Aorta (tissue), 5 donors: Measurements from ENCODE around the gene JOSD1. TPM values are rescaled to one million over a fixed set of nuclear protein-coding genes. Genes with fewer than 3 reads are reported as not detected.

Source experiments
- ATAC-seq: fragments of 200-7000 bp; cut with Tn5 transposase; one replicate; pipeline ENCODE4 v1.9.1; 2022; ENCODE audit warnings: moderate library complexity; ENCODE audit not compliant: low FRiP score
- DNase-seq, 2 donors: peaks; one replicate each; pipeline ENCODE4 v3.0.0-alpha.2; 2020
- H3K27ac ChIP-seq, 2 donors: one replicate each; pipeline ENCODE4 v1.5.1; 2013; ENCODE audit warnings: low read length in 2 of 2, mild to moderate bottlenecking in 2 of 2, moderate library complexity in 2 of 2, control low read depth in 1 of 2, inconsistent platforms in 1 of 2, low read depth in 1 of 2
- H3K27me3 ChIP-seq, 2 donors: one replicate each; pipeline ENCODE4 v1.6.1; 2013; ENCODE audit warnings: control low read depth in 1 of 2, low read length in 1 of 2, mild to moderate bottlenecking in 1 of 2, moderate library complexity in 1 of 2; ENCODE audit not compliant: insufficient read depth in 2 of 2, control insufficient read depth in 1 of 2
- H3K36me3 ChIP-seq, 2 donors: one replicate each; pipeline ENCODE4 v1.6.1; 2013; ENCODE audit warnings: control low read depth in 1 of 2, low read length in 1 of 2, mild to moderate bottlenecking in 1 of 2; ENCODE audit not compliant: insufficient read depth in 2 of 2, control insufficient read depth in 1 of 2
- H3K4me1 ChIP-seq, 2 donors: one replicate each; pipeline ENCODE4 v1.6.1; 2013; ENCODE audit warnings: low read length in 2 of 2, control low read depth in 1 of 2, mild to moderate bottlenecking in 1 of 2, moderate library complexity in 1 of 2; ENCODE audit not compliant: insufficient read depth in 2 of 2, control insufficient read depth in 1 of 2
- H3K4me3 ChIP-seq, 2 donors: one replicate each; pipeline ENCODE4 v1.5.1; 2013; ENCODE audit warnings: low read length in 2 of 2, control low read depth in 1 of 2, mild to moderate bottlenecking in 1 of 2
- H3K9me3 ChIP-seq: one replicate; pipeline ENCODE4 v1.6.1; 2013; ENCODE audit warnings: mild to moderate bottlenecking, low read length; ENCODE audit not compliant: control insufficient read depth
- WGBS, 2 donors: extraction: QIAGEN DNeasy Blood & Tissue Kit; methylation state at CpG; one replicate each; pipeline ENCODE4 v1.1.7; 2013; 5-methylcytosine and 5-hydroxymethylcytosine counted together
- intact Hi-C, 2 donors: fragments of 100-400 bp; cut with DNase I; formaldehyde crosslinking; loops; one replicate each; pipeline versions ENCODE4 v1.14.2 to v1.15.0; 2022
- long read RNA-seq, 2 donors: library from polyadenylated mRNA; unstranded; transcript quantifications; one replicate each; pipeline ENCODE4 v2.0.0, GENCODE V29; 2020 to 2021
- polyA plus RNA-seq, 2 donors: library from polyadenylated mRNA; stranded (reverse); fragments of 200-250 nt; gene quantifications; one replicate each; pipeline ENCODE4 v1.2.3, GENCODE V29; 2013
- total RNA-seq, 2 donors: library from RNA; stranded (reverse); fragmentation: NEBNext Ultra II Directional; extraction: Animal tissue kit (Norgen Biotek cat#: 25700); gene quantifications; one replicate each; pipeline ENCODE4 v1.2.1, GENCODE V29; 2021
- donor health status: healthy with polysubstance abuse.
- donor health status: Bipolar disorder and iron deficiency.
- donor health status: DM: no; HTN: no; CAD: no.
- donor health status: DM: no; HTN: no; CAD: no.
- donor health status: DM: yes; HTN: yes; CAD: no.

Gene JOSD1
- total RNA-seq, result 10 to 100 TPM; 54.0 to 54.7 TPM
- 10 to 100 TPM; 19.7 to 30.0 TPM for polyA plus RNA-seq
- long read RNA-seq, donor 1, transcript JOSD1-207 (2 exons, 467 nt), result major isoform, 128 of 156 reads
- long read RNA-seq, donor 1, partial matches to known transcripts, result 2 of 156 reads
- long read RNA-seq, donor 1, other reads (novel, unspliced or antisense), result 24 of 156 reads
- long read RNA-seq, donor 2, transcript JOSD1-207 (2 exons, 467 nt), result major isoform, 17 of 25 reads
- long read RNA-seq, donor 2, partial matches to known transcripts, result 0 of 25 reads
- long read RNA-seq, donor 2, other reads (novel, unspliced or antisense), result 6 of 25 reads

GRCh38 chr22:38700789-38701628, at the start of gene JOSD1:
Gene JOSD1, minus strand, starts transcription at chr22:38700943. Its CDS starts 956 bp downstream, at chr22:38699987.
- H3K36me3 ChIP-seq, result no peaks in the 10 kb centered on the region
- H3K4me1 ChIP-seq, result peaks cover 2 to 11% of the 10 kb centered on the region in 2 donors
- no peaks in the 10 kb centered on the region for H3K27me3 ChIP-seq
- peak within 1 kb of the TSS; percentile 78 to 87 for H3K27ac ChIP-seq
- peak within 1 kb of the TSS; percentile 53 to 73 for H3K4me3 ChIP-seq
- H3K9me3 ChIP-seq, result no peaks in the 10 kb centered on the region
- peak; percentile 81 for ATAC-seq
- DNase-seq, result peak; percentile 97 to 99
- intact Hi-C loops, result no loop called here
- WGBS, 2 donors, result 0% methylated on average over 61 to 94 of the region's 94 CpGs

- Histone ChIP-seq H3K4me3 (no peak overlapping the region), H3K27ac (no peak overlapping the region), H3K27me3 (no peaks in the 10 kb centered on the region), H3K9me3 (no peaks in the 10 kb centered on the region), H3K36me3 (peaks cover 5 to 26% of the 10 kb centered on the region in 2 donors), H3K4me1 (no peaks in the 10 kb centered on the region)
- DNase-seq, result no peak
- intact Hi-C loops, result loop anchor here in 1 of 2 donors (5.0 kb wide), 1 partner anchor 33 kb away; no protein-coding TSS in a partner anchor
- no peak for ATAC-seq
- WGBS, 2 donors, result 93 to 94% methylated on average over 14 of the region's 14 CpGs
These were observed 49.4 kb upstream of the JOSD1 start for GRCh38 chr22:38750104-38750503.

GRCh38 chr22:38748487-38749136, 47.9 kb upstream of the JOSD1 start:
- WGBS, 2 donors, result 72 to 77% methylated on average over 13 to 14 of the region's 14 CpGs
- no peaks in the 10 kb centered on the region for H3K9me3 ChIP-seq
- H3K4me1 ChIP-seq, result no peaks in the 10 kb centered on the region
- no peak overlapping the region for H3K4me3 ChIP-seq
- H3K27me3 ChIP-seq, result no peaks in the 10 kb centered on the region
- H3K27ac ChIP-seq, result no peak overlapping the region
- no peak for ATAC-seq
- DNase-seq, result no peak
- peaks cover 5 to 28% of the 10 kb centered on the region in 2 donors for H3K36me3 ChIP-seq
- intact Hi-C loops, result no loop called here

GRCh38 chr22:38745676-38746460, 45.1 kb upstream of the JOSD1 start:
- H3K36me3 ChIP-seq, result peaks cover 6 to 32% of the 10 kb centered on the region in 2 donors
- no peaks in the 10 kb centered on the region for H3K9me3 ChIP-seq
- 90 to 91% methylated on average over 14 of the region's 14 CpGs for WGBS, 2 donors
- DNase-seq, result no peak
- no peak for ATAC-seq
- no peaks in the 10 kb centered on the region for H3K27me3 ChIP-seq
- H3K4me1 ChIP-seq, result no peaks in the 10 kb centered on the region
- no peak overlapping the region for H3K27ac ChIP-seq
- intact Hi-C loops, result no loop called here
- H3K4me3 ChIP-seq, result no peak overlapping the region

GRCh38 chr22:38744981-38745380, 44.2 kb upstream of the JOSD1 start:
- H3K27ac ChIP-seq, result no peak overlapping the region
- ATAC-seq, result no peak
- no peaks in the 10 kb centered on the region for H3K27me3 ChIP-seq
- DNase-seq, result no peak
- no peaks in the 10 kb centered on the region for H3K4me1 ChIP-seq
- intact Hi-C loops, result no loop called here
- 91 to 92% methylated on average over 6 of the region's 6 CpGs for WGBS, 2 donors
- no peaks in the 10 kb centered on the region for H3K9me3 ChIP-seq
- no peak overlapping the region for H3K4me3 ChIP-seq
- peaks cover 13 to 33% of the 10 kb centered on the region in 2 donors for H3K36me3 ChIP-seq

GRCh38 chr22:38742176-38742942, 41.6 kb upstream of the JOSD1 start:
- no peak overlapping the region for H3K4me3 ChIP-seq
- H3K27me3 ChIP-seq, result no peaks in the 10 kb centered on the region
- WGBS, 2 donors, result 89 to 91% methylated on average over 25 of the region's 25 CpGs
- ATAC-seq (no peak), DNase-seq (no peak)
- intact Hi-C loops, result no loop called here
- no peak overlapping the region for H3K27ac ChIP-seq
- peaks cover 11 to 42% of the 10 kb centered on the region in 2 donors for H3K36me3 ChIP-seq
- H3K9me3 ChIP-seq, result no peaks in the 10 kb centered on the region
- no peaks in the 10 kb centered on the region for H3K4me1 ChIP-seq

- Histone ChIP-seq H3K4me1 (no peaks in the 10 kb centered on the region), H3K27ac (no peak overlapping the region), H3K4me3 (no peak overlapping the region), H3K9me3 (no peaks in the 10 kb centered on the region), H3K27me3 (no peaks in the 10 kb centered on the region), H3K36me3 (peaks cover 11 to 42% of the 10 kb centered on the region in 2 donors)
- WGBS, 2 donors, result 93 to 94% methylated on average over 10 of the region's 10 CpGs
- ATAC-seq (no peak), DNase-seq (no peak)
- intact Hi-C loops, result no loop called here
These were observed 40.8 kb upstream of the JOSD1 start for GRCh38 chr22:38741576-38741975.
